Vagina (tissue), 2 donors: Measurements from ENCODE around the gene POLR3B.

Experiments
- POLR2A ChIP-seq, 2 donors: fragments of 450-650 bp; IDR thresholded peaks; one replicate each; pipeline ENCODE4 v1.6.1; 2017; ENCODE audit warnings: antibody characterized with exemption in 2 of 2, mild to moderate bottlenecking in 2 of 2, moderate library complexity in 2 of 2
- POLR2AphosphoS5 ChIP-seq, 2 donors: sonication (generic); formaldehyde crosslinking; IDR thresholded peaks; one replicate each; pipeline ENCODE4 v1.9.0; 2017; ENCODE audit warnings: antibody characterized with exemption in 2 of 2, mild to moderate bottlenecking in 2 of 2, low read depth in 1 of 2; ENCODE audit not compliant: insufficient read depth in 1 of 2
- TF ChIP-seq, protein P1 (sequence below), 3 experiments: fragments of 450-650 bp in 2 of 3; fragments of 200-600 bp in 1 of 3; sonication (generic) in 1 of 3; IDR thresholded peaks; one replicate each; pipeline ENCODE4 v1.5.1; 2017 to 2019; ENCODE audit warnings: antibody characterized with exemption in 3 of 3, mild to moderate bottlenecking in 2 of 3, moderate library complexity in 2 of 3

GRCh38 chr12:106442575-106442974 lies 85.0 kb downstream of the POLR3B start:
- TF ChIP-seq, protein P1, sequence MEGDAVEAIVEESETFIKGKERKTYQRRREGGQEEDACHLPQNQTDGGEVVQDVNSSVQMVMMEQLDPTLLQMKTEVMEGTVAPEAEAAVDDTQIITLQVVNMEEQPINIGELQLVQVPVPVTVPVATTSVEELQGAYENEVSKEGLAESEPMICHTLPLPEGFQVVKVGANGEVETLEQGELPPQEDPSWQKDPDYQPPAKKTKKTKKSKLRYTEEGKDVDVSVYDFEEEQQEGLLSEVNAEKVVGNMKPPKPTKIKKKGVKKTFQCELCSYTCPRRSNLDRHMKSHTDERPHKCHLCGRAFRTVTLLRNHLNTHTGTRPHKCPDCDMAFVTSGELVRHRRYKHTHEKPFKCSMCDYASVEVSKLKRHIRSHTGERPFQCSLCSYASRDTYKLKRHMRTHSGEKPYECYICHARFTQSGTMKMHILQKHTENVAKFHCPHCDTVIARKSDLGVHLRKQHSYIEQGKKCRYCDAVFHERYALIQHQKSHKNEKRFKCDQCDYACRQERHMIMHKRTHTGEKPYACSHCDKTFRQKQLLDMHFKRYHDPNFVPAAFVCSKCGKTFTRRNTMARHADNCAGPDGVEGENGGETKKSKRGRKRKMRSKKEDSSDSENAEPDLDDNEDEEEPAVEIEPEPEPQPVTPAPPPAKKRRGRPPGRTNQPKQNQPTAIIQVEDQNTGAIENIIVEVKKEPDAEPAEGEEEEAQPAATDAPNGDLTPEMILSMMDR (IDR thresholded peaks at IDR 0.05) = no peak
- TF ChIP-seq POLR2AphosphoS5 (IDR thresholded peaks at IDR 0.05; ENCODE audit: insufficient read depth in 1 of 2, low read depth in 1 of 2) (no peak), POLR2A (IDR thresholded peaks at IDR 0.05) (no peak)
